ENCODE measurements around the gene NTMT2.

The NTMT2 gene

GRCh38 chr1:170214117-170215032 is 68.6 kb downstream of the NTMT2 start:
- DNase-seq = no peak

- no peak for DNase-seq
Observed at GRCh38 chr1:170215072-170215885, 69.5 kb downstream of the NTMT2 start.

GRCh38 chr1:170217517-170218256 is 71.9 kb downstream of the NTMT2 start:
- DNase-seq = no peak

DNA sequence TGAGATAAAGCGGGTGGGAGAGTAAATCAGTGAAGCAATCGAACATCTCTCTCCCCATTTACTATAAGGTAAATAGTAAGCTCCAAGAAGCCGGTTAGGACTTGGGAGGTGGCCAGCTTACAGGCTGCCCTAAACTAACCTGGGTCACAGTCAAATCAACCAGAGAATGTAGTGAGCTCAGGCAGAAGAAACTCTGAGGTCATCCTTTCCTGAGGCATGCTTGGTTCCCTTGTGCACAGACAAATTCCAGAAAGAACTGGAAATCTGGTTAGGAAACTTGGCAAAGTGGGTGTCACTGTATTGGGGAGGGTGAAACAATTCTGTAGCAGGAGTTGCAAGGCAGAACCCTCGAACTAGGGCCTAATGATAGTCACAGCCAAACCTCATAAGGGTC is 72.5 kb downstream of the NTMT2 start:
- no peak for DNase-seq

Measured in NCI-H69 (cell line).